ENCODE data around the gene GAL3ST1. TPM values are rescaled to one million over a fixed set of nuclear protein-coding genes. Genes with fewer than 3 reads are reported as not detected.

Gene GAL3ST1
- total RNA-seq, 2 experiments from 2014 or later: not detected

DNA sequence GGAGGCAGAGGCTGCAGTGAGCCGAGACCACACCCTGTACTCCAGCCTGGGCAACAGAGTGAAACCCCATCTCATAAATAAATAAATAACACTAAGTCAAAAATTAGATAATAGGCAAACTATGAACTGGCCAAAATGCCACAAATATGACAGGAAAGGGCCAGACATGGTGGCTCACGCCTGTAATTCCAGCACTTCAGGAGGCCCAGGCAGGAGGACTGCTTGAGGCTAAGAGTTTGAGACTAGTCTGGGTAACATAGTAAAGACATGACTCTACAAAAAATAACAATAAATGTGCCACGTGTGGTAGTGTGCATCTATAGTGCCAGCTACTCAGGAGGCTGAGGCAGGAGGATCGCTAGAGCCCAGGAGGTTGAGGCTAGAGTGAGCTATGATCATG, 47.8 kb downstream of the GAL3ST1 start:
- no peak overlapping the region for H3K4me3 Mint-ChIP-seq
- H3K27me3 Mint-ChIP-seq: peaks cover 8% of the 10 kb centered on the region
- H3K36me3 Mint-ChIP-seq: no peaks in the 10 kb centered on the region
- CTCF ChIA-PET: no interaction called here
- H3K27ac Mint-ChIP-seq: no peak overlapping the region
- no peaks in the 10 kb centered on the region for H3K9me3 Mint-ChIP-seq (ENCODE audit: low read depth)
- ATAC-seq (no peak), DNase-seq (no peak)
- no peaks in the 10 kb centered on the region for H3K4me1 Mint-ChIP-seq

DNA sequence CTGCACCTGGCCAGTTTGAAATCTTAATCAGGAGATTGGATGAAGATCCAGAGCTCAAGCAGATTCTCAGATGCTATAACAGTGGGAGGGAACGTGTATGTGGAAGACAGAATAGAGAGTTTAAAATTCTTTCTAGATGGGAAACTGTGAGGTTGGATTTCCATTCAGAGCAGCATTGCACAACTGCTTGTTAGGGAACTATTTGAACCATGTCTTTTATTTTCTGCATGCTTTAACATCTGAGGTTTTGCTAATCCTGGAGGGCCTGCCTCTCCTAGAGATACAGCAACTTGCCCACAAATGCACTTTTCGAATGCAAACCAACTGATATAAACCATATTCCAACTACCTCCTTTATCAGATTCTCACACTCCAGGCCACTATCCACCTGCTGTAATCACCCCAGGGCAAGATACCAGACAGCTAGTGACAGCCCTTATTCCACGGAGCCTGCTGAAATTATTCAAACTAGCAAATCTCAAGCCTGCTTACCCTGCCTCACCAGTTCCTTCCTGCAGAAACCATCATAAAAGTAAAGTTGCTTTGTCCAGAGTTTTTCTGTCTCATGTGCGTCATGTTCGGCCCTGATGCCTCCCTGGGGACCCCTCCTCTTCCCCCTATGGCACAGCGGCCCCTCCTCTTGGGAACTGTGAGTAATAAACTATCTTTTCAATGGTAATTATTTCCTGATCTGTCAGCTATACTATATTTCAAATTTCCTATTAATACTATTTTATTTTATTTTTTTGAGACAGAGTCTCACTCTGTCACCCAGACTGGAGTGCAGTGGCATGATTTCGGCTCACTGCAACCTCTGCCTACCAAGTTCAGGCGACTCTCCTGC, 50.6 kb downstream of the GAL3ST1 start:
- no peak for ATAC-seq

DNA sequence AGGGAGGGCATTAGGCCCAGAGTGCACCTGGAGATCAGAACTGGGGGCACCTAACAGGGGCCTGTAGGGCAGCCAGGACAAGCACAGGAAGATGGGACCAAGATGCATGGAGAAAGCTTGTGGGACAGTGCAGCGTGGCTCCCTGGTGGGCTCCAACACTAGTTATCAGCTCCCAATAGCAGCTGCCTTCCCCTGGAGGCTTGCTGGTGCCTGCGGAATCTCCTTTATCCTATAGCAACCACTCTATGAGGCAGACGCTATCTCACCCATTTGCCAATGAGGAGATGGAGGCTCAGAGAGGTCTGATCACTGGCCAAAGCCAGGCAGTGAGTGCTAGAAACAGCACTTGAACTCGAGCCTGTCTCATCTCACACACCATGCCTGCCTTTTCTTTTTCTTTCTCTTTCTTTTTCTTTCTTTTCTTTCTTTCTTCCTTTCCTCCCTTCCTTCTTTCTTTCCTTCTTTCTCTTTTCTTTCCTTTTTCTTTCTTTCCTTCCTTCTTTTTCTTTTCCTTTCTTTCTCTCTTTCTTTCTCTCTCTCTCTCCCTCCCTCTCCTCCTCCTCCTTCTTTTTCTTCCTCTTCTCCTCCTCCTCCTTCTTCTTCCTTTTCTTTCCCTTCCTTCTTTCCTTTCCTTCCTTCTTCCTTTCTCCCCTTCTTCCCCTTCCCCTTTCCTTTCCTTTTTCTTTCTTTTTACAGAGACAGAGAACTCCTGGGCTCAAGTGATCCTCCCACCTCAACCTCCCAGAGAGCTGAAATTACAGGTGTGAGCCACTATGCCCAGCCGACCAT, 52.9 kb downstream of the GAL3ST1 start:
- no peak for DNase-seq
- CTCF ChIA-PET: interaction anchor here (0.6 kb wide), 1 partner anchor 462 kb away, joined by 3 read pairs; no protein-coding TSS in a partner anchor
- H3K36me3 Mint-ChIP-seq: no peaks in the 10 kb centered on the region
- ATAC-seq: no peak
- no peaks in the 10 kb centered on the region for H3K4me1 Mint-ChIP-seq
- no peak overlapping the region for H3K4me3 Mint-ChIP-seq
- H3K9me3 Mint-ChIP-seq (ENCODE audit: low read depth): no peaks in the 10 kb centered on the region
- H3K27me3 Mint-ChIP-seq: peaks cover 16% of the 10 kb centered on the region
- H3K27ac Mint-ChIP-seq: no peak overlapping the region

More for the DNA sequence above, 50.6 kb downstream of the GAL3ST1 start:
- no peak overlapping the region for H3K4me3 Mint-ChIP-seq
- CTCF ChIA-PET: no interaction called here
- H3K9me3 Mint-ChIP-seq (ENCODE audit: low read depth): no peaks in the 10 kb centered on the region
- DNase-seq: no peak
- H3K4me1 Mint-ChIP-seq: no peaks in the 10 kb centered on the region
- no peak overlapping the region for H3K27ac Mint-ChIP-seq
- peaks cover 8% of the 10 kb centered on the region for H3K27me3 Mint-ChIP-seq
- H3K36me3 Mint-ChIP-seq: no peaks in the 10 kb centered on the region

DNA sequence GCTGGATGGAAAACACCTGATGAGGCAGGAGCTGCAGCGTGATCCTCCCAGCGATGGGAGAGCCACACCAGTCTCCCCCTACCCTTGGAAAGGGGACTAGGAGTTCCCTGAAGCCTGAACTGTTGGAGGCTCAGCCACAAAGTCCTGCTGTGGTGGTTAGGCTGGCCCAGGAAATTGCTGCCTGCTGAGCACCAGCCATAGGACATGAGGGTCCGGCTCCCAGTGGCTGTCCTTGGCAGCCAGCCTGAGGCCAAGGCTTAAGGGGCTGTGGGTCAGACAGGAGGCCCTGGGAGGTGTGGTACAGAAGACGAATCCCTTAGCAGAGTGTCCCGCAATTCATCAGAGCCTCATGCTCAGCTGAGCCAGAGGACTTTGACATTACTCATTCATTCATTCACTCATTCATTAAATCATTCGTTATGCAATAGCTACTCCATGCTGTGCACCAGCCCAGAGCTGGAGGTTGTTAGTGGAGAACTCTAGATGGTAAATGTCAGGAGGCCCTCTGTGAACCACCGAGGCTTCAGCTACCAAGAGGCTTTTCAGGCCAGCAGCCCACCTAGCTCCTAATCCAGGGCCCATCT, 54.5 kb downstream of the GAL3ST1 start:
- H3K9me3 Mint-ChIP-seq (ENCODE audit: low read depth): no peaks in the 10 kb centered on the region
- CTCF ChIA-PET: no interaction called here
- H3K27me3 Mint-ChIP-seq: peaks cover 18% of the 10 kb centered on the region
- H3K27ac Mint-ChIP-seq: no peak overlapping the region
- no peaks in the 10 kb centered on the region for H3K4me1 Mint-ChIP-seq
- ATAC-seq (no peak), DNase-seq (no peak)
- no peak overlapping the region for H3K4me3 Mint-ChIP-seq
- H3K36me3 Mint-ChIP-seq: no peaks in the 10 kb centered on the region

DNA sequence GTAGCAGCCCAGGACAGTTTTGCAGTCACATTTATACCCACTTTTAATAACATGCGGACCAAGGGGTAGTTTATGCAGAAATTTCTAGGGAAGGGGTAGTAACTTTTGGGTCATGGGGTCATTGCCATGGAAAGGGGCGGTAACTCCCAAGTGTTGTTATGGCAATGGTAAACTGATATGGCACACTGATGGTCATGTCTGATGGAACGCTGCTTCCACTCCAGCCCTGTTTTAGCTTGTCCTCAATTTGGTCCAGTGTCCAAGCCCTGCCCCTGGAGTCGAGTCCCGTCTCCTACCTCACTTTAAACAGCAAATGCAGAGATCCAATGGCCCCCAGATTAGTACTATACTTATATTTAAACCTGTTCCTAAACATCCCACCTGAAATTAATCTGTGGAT, 57.7 kb downstream of the GAL3ST1 start:
- Mint-ChIP-seq H3K27ac (no peak overlapping the region), H3K4me3 (no peak overlapping the region), H3K4me1 (no peaks in the 10 kb centered on the region), H3K9me3 (ENCODE audit: low read depth) (no peaks in the 10 kb centered on the region), H3K36me3 (no peaks in the 10 kb centered on the region), H3K27me3 (peaks cover 10% of the 10 kb centered on the region)
- no peak for ATAC-seq
- CTCF ChIA-PET: no interaction called here
- no peak for DNase-seq

DNA sequence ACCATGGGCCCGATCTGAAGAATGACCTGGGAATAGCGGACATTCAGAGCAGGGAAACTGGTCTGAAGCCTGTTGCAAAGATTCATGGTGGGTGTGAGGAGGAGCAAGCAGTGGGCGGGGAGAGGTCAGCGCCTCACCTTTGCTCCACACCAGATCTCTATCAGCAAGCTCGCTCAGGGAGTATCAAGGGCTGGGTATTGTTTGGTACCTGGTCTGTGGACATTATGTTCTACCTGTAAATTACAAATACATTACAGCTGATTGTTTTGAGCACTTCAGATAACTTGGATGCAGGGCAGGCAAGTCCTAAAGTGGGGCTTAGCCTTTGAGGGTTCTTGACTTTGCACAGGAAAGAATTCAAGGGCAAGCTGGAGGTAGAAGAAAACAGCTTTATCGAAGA, 58.2 kb downstream of the GAL3ST1 start:
- H3K36me3 Mint-ChIP-seq: no peaks in the 10 kb centered on the region
- CTCF ChIA-PET: no interaction called here
- H3K4me3 Mint-ChIP-seq: no peak overlapping the region
- H3K4me1 Mint-ChIP-seq: no peaks in the 10 kb centered on the region
- no peak for DNase-seq
- H3K27ac Mint-ChIP-seq: no peak overlapping the region
- peaks cover 10% of the 10 kb centered on the region for H3K27me3 Mint-ChIP-seq
- no peak for ATAC-seq
- no peaks in the 10 kb centered on the region for H3K9me3 Mint-ChIP-seq (ENCODE audit: low read depth)

DNA sequence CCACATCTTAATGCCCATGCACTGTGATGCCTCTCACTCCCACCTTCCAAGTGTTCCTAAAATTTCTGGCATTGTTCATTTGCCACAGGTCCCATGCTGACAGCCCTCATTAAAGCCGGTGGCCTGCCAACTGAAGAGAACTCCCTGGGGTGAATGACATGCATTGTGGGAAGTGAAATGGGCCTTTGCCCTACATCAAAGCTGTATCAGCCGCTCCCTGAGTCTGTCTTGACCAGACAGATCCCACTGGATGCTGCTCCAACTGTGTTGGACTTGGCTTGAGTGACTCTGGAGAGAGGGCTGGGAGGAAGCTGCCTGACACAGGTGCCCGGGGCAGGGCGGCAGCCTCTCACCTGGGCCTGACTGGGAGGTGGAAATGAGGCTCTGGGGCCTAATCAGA, 60.2 kb downstream of the GAL3ST1 start:
- Mint-ChIP-seq H3K27ac (no peak overlapping the region), H3K4me1 (no peaks in the 10 kb centered on the region), H3K27me3 (peaks cover 16% of the 10 kb centered on the region), H3K9me3 (ENCODE audit: low read depth) (no peaks in the 10 kb centered on the region), H3K4me3 (no peak overlapping the region), H3K36me3 (no peaks in the 10 kb centered on the region)
- ATAC-seq: no peak
- no peak for DNase-seq
- CTCF ChIA-PET: no interaction called here

DNA sequence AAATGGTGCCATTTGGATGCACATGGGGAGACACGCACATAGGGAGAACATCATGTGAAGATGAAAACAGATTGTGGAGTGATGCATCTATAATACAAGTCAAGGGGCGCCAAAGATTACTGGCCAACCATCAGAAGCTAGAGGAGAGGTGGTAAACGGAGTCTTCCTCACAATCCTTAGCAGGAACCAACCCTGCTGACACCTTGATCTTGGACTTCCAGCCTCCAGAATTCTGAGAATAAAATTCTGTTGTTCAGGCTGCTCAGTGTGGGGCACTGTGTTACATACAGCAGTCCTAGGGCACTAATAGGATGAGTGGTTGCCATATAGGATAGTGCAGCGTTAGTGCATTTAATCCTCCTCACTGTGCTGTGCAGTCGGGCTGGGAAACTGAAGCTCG, 61.0 kb downstream of the GAL3ST1 start:
- H3K4me3 Mint-ChIP-seq: no peak overlapping the region
- CTCF ChIA-PET: interaction anchor here (0.7 kb wide), 1 partner anchor 328 kb away, joined by 4 read pairs; no protein-coding TSS in a partner anchor
- no peaks in the 10 kb centered on the region for H3K4me1 Mint-ChIP-seq
- H3K36me3 Mint-ChIP-seq: no peaks in the 10 kb centered on the region
- H3K27ac Mint-ChIP-seq: no peak overlapping the region
- no peaks in the 10 kb centered on the region for H3K9me3 Mint-ChIP-seq (ENCODE audit: low read depth)
- DNase-seq: no peak
- ATAC-seq: no peak
- peaks cover 15% of the 10 kb centered on the region for H3K27me3 Mint-ChIP-seq

DNA sequence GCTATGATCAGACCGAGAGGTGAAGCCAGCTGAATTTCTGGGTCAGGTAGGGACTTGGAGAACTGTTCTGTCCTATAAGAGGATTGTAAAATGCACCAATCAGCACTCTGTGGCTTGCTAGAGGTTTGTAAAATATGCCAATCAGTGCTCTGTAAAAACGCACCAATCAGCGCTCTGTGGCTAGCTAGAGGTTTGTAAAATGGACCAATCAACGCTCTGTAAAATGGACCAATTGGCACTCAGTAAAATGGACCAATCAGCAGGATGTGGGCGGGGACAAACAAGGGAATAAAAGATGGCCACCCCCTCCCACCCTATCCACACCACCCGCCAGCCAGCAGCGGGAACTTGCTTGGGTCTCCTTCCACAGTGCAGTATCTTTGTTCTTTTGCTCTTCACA, 62.6 kb downstream of the GAL3ST1 start:
- ATAC-seq: no peak
- DNase-seq: no peak
- no peaks in the 10 kb centered on the region for H3K9me3 Mint-ChIP-seq (ENCODE audit: low read depth)
- H3K27ac Mint-ChIP-seq: no peak overlapping the region
- no peaks in the 10 kb centered on the region for H3K4me1 Mint-ChIP-seq
- H3K36me3 Mint-ChIP-seq: no peaks in the 10 kb centered on the region
- no peak overlapping the region for H3K4me3 Mint-ChIP-seq
- CTCF ChIA-PET: interaction anchor here (1.1 kb wide), 1 partner anchor 14 kb away, joined by 3 read pairs; no protein-coding TSS in a partner anchor
- peaks cover 15% of the 10 kb centered on the region for H3K27me3 Mint-ChIP-seq

DNA sequence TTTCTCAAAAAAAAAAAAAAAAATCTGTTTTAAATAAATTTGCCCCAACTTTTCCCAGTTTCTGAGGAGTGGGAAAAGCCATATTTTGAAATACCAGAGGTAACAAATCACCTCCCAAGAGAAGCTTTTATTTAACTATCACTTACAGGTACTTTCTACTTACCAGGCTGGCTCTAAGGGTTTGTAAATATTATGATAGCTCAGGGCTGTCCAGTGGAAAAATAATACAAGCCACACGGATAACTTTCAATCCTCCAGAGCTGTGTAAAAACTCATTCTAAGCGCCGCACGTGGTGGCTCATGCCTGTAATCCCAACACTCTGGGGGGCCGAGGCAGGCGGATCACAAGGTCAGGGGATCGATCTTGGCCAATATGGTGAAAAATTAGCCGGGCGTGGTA, 63.4 kb downstream of the GAL3ST1 start:
- H3K9me3 Mint-ChIP-seq (ENCODE audit: low read depth): no peaks in the 10 kb centered on the region
- peaks cover 15% of the 10 kb centered on the region for H3K27me3 Mint-ChIP-seq
- H3K4me3 Mint-ChIP-seq: no peak overlapping the region
- CTCF ChIA-PET: interaction anchor here (0.7 to 1.1 kb wide), 3 partner anchors 13 to 1116 kb away, joined by 3 read pairs; no protein-coding TSS in a partner anchor
- no peaks in the 10 kb centered on the region for H3K4me1 Mint-ChIP-seq
- H3K36me3 Mint-ChIP-seq: no peaks in the 10 kb centered on the region
- ATAC-seq (no peak), DNase-seq (no peak)
- no peak overlapping the region for H3K27ac Mint-ChIP-seq

DNA sequence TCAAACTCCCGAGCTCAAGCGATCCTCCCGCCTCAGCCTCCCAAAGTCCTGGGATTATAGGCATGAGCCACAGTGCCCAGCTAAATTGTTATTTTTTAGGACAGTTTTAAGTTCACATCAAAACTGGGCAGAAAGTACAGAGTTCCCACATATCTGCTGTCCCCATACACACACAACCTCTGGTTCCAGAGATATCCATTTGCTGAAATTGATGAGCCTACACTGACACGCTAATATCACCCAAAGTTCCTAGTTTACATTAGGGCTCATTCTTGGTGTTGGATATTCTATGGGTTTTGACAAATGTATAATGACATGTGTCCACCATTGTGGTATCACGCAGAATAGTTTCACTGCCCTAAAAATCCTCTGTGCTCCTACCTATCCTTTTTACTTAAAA, 66.2 kb downstream of the GAL3ST1 start:
- H3K4me3 Mint-ChIP-seq: no peak overlapping the region
- H3K27ac Mint-ChIP-seq: no peak overlapping the region
- no peaks in the 10 kb centered on the region for H3K9me3 Mint-ChIP-seq (ENCODE audit: low read depth)
- H3K4me1 Mint-ChIP-seq: no peaks in the 10 kb centered on the region
- no peak for ATAC-seq
- CTCF ChIA-PET: no interaction called here
- peaks cover 32% of the 10 kb centered on the region for H3K27me3 Mint-ChIP-seq
- no peak for DNase-seq
- no peaks in the 10 kb centered on the region for H3K36me3 Mint-ChIP-seq

DNA sequence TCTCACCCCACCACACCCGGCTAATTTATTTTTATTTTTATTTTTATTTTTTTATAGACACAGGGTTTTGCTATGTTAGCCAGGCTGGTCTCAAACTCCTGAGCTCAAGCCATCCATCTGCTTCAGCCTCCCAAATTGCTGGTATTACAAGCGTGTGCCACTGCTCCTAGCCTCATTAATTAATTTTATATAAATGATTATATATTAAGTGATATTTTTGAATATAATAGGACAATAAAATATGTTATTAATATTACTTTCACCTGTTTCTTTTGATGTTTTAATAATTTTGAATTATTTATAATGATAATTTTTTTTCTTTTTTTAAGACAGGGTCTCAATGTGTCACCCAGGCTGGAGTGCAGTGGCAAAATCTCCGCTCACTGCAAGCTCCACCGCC, 66.8 kb downstream of the GAL3ST1 start:
- no peak overlapping the region for H3K4me3 Mint-ChIP-seq
- CTCF ChIA-PET: no interaction called here
- DNase-seq: no peak
- no peaks in the 10 kb centered on the region for H3K9me3 Mint-ChIP-seq (ENCODE audit: low read depth)
- ATAC-seq: no peak
- H3K4me1 Mint-ChIP-seq: no peaks in the 10 kb centered on the region
- no peaks in the 10 kb centered on the region for H3K36me3 Mint-ChIP-seq
- peaks cover 35% of the 10 kb centered on the region for H3K27me3 Mint-ChIP-seq
- no peak overlapping the region for H3K27ac Mint-ChIP-seq

DNA sequence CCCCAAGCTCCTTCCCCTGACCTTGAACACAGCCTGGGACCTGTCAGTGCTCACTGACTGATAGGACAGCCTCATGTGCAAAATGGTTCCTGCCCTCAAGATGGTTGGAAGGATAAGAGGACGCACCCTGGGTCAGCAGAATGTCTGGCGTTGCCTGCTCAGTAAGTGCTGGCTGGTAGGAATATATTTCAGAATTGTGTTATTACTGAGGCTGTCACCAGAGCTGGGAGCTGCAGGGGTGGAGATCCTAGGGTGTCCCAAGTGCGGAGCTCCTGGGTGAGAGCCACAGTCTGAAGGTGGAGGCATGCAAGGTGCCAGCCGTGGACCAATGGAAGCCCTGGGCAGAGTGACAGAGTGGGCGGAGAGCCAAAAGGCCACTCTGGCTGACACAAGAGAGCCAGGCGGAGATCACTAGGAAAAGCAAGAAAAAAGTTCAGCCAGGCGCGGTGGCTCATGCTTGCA, 67.9 kb downstream of the GAL3ST1 start:
- no peaks in the 10 kb centered on the region for H3K9me3 Mint-ChIP-seq (ENCODE audit: low read depth)
- CTCF ChIA-PET: no interaction called here
- H3K4me1 Mint-ChIP-seq: no peaks in the 10 kb centered on the region
- no peak overlapping the region for H3K27ac Mint-ChIP-seq
- no peak overlapping the region for H3K4me3 Mint-ChIP-seq
- H3K36me3 Mint-ChIP-seq: no peaks in the 10 kb centered on the region
- DNase-seq (no peak), ATAC-seq (no peak)
- H3K27me3 Mint-ChIP-seq: peaks cover 35% of the 10 kb centered on the region

Measured in activated CD8-positive, alpha-beta memory T cell treated with anti-CD3 and anti-CD28 coated beads, Interleukin-2, amount 10 ng/mL, durations not matched to agents 7 days and 5 days (primary cell).